ENCODE measurements around the gene SEZ6L2. TPM values are rescaled to one million over a fixed set of nuclear protein-coding genes. Genes with fewer than 3 reads are reported as not detected.
"Not testable (repeated sequence)": the region's sequence is repeated elsewhere in the genome, so short reads cannot be mapped to it uniquely, and the experiment has no call there.

The SEZ6L2 gene
- polyA plus RNA-seq (2014; cell fraction: cytosol; rRNA removed) = 53.8 and 60.2 TPM in 2 replicates
- polyA plus RNA-seq (2014; cell fraction: nucleus; rRNA removed) = 22.0 and 22.8 TPM in 2 replicates

DNA sequence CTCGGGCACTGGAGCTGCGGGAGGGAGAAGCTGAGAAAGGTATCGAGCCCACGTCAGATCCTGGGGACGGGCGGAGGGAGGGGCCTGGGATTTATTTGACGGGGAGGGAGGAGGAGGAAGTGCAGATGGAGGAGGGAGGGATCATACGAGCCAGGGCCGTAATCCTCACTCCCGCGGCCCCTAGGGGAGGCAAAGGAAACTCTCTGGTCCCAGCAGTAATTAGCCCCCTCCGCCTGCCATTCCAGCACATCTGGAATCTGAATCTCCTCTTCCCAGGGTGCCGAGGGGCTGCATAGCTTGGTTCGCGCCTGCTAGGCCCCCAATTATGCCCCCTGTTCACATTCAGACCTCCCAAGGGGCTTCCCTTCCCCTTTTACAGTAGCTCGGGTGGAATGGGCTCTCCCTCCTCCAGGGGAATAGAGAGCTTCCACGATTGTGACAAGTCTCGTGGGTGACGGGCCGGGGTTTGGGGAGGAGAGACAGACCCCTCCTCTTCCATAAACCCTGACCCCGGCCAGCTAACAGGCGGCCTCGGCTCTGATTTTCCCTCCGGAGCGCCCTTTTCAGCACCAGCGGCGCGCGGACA lies at the start of gene SEZ6L2:
Gene SEZ6L2, minus strand, starts transcription at position 35 of the 586 bp plus-strand sequence. CDS start 531 bp downstream, outside the sequence.
- peak; percentile 95 for DNase-seq (ENCODE audit: low spot score)

- no peak for DNase-seq (ENCODE audit: low spot score)
Measured at GRCh38 chr16:29947897-29948296, 48.5 kb upstream of the SEZ6L2 start.

DNA sequence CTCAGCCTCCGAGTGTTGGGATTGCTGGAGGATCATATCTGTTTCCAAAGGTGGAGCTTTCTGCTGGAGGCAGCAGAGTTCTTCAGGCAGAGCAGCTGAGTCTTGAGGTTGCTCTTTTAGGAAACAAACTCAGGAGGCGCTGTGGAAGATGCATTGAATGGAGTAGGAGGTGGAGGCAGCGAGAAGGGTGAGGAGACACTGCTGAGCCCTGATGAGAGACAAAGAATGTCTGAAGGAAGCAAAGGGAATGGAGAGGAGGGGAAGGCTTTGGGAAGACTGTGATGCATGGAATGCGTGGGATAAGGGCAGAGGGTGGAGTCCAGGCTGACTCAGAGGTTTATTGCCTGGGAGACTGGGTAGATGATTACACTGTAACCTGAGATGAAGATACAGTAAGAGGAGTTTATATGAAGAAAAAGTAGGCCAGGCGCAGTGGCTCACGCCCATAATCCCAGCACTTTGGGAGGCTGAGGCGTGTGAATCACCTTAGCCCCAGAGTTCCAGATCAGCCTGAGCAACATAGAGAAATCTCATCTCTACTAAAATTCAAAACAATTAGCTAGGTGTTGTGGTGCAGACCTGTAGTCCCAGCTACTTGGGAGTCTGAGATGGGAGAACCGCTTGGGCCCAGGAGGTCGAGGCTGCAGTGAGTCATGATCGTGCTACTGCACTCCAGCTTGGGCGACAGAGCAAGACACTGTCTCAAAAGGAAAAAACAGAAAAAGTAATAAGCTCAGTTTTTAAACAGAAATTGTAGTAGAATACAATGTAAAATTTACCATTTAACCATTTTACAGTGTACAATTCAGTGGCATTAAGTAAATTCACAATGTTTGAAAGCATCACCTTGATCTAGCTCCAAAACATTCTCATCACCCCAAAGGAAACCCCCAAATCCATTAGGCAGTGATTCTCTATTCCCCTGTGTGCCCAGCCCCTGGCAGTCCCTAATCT lies 44.8 kb upstream of the SEZ6L2 start:
- peak; percentile 52 for DNase-seq (ENCODE audit: low spot score)

DNA sequence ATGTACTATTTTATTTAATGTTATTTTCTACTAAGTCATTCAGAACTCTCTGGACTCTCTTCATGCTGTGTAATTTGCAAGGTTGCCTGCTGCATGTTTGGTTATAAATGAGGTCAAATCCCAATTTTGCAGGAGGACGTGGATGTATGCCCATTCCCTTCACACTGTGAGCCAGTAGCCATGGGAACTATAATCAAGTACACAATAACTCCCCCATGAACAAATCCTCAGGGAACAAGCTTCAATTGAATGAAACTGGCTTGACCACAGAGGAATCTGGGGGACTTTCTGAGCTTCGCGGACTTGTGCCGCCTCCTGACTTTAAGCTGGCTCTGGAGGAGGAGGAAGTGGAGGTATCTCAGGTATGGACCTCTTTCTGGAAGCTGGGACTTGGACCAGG lies 41.3 kb upstream of the SEZ6L2 start:
- DNase-seq (ENCODE audit: low spot score) = no peak

DNA sequence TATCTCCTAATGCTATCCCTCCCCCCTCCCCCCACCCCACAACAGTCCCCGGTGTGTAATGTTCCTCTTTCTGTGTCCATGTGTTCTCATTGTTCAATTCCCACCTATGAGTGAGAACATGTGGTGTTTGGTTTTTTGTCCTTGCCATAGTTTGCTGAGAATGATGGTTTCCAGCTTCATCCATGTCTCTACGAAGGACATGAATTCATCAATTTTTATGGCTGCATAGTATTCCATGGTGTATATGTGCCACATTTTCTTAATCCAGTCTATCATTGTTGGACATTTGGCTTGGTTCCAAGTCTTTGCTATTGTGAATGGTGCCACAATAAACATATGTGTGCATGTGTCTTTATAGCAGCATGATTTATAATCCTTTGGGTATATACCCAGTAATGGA lies 32.4 kb upstream of the SEZ6L2 start:
- not testable (repeated sequence) for DNase-seq (ENCODE audit: low spot score)

DNA sequence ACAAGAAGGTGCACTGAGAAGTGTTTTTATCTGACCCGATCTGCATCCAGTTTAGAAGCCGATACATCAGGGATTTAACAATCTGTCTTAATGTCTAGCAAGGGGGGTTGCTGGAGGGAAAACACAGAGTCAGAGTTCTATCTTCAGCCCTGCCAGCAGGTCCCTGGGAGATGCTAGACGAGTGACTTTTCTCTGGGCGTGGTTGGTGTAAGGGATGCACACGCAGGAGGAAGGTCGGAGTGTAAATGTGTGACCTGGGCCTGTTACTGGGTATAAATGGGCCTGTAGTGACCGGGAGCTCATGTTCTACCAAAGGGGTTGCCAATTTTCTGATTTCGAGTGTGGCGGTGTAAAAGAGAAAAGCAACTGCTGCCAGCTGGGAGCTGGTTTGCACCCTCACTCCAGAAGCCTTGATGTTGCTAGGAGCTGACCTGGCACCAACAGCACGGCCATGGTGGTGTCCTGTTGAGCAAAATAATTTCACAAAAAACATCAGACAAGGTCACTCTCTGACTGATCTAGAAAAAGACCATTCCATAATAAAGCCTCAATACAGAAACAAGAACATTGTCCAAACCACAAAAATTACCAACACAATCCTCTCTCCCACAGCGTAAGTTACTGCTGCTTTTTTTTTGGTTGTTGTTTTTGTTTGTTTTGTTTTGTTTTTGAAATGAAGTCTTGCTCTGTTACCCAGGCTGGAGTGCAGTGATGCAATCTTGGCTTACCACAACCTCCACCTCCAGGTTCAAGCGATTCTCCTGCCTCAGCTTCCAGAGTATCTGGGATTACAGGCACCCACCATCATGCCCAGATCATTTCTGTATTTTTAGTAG lies 27.9 kb upstream of the SEZ6L2 start:
- DNase-seq (ENCODE audit: low spot score) = no peak

- peak; percentile 56 for DNase-seq (ENCODE audit: low spot score)
Measured at GRCh38 chr16:29926711-29927052, 27.3 kb upstream of the SEZ6L2 start.

DNA sequence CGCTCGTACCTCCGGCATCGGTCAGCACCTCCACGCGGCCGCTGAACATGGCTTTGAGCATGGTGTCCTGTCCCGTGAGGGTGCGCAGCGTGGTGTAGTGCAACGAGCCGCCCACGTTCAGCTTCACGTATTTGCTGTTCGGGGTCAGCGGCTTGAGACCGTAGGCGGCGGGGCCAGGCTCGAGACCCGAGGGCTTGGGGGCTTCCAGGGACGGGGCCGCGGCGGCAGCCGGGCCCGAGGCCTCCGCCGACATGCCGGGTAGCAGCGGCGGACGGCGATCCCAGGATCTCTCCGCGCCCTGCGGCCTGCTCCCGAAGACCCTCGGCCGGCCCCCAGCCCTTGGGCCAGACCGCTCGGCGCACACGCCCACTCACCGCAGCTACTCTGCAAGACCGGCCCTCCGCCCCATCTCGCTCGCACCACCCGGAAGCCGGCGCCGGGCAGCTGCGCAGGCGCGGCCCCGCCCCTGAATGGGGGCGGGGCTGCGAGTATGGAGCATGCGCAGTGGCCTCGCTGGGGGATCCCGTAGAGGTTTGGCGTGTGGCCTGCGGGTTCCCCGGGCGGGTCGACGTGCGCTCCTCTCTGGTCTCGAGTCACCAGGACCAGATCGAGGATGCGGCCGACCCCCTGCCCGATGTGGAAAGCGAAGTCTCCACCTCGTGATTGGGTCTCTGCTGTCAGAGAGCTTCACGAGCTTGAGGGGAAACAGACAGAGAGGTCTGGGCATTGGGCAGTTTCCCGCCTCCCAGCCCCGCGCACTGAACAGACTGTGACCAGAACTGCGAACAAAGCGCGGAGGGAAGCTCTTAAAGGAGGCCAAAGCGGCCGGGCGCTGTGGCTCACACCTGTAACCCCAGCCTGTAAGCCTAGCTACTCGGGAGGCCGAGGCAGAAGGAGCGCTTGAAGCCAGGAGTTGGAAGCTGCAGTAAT lies 26.7 kb upstream of the SEZ6L2 start, which contains the start of gene KCTD13:
Gene KCTD13, minus strand, starts transcription at position 446 of the 930 bp plus-strand sequence. Its CDS starts 193 bp downstream, at position 253.
- peak; percentile 91 for DNase-seq (ENCODE audit: low spot score)

DNA sequence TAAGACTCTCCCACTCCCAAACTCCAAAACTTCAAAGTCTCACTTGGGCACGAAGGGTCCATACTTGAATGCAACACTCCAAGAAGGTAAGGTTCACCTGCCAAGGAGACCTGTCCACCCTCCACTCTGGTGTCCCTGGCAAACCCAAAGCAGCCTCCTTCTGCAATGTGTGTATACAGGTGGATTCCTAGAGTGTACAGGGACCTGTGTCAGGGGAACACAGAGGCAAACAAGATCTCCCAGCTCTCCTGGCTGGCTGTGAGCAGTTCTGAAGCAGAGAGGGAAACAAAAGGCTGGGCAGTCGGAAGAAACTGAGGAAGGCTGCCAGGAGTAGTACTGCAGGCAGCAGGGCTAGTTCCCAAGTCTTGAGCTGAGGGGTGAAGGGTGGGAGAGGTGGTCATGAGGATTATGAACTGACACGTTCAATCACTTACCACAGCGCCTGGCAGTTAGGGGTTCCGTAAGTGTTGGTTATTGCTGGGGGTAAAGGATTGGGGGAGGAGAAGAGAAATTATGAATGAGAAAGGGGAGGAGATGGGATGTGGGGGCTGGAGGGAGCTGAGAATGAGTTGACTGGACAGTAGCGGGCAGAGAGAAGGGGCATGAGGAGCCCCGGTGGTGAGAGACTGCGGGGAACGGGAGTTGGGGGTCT lies 25.9 kb upstream of the SEZ6L2 start:
- DNase-seq (ENCODE audit: low spot score) = no peak

- DNase-seq (ENCODE audit: low spot score) = no peak
Measured at GRCh38 chr16:29922986-29923501, 23.7 kb upstream of the SEZ6L2 start.

DNA sequence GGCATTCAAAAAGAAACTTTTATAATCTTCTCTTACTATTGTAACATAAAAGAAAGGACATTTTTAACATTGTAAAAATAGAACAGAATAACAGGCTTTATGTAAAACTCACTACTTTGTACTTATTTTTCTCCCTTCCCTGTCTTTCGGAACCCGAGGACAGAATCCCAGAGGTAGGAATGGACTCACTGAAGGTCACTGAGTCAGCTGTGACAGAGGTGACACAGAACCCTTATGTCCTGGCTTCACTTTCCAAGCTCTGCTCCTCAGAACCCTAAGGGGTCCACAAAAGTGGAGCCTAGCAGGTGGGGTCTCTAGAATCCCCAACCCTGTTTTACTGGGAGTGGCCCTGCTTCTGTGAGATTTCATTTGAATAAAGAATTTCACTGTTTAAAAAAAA lies 23.0 kb upstream of the SEZ6L2 start:
- no peak for DNase-seq (ENCODE audit: low spot score)

- no peak for DNase-seq (ENCODE audit: low spot score)
Measured at GRCh38 chr16:29921034-29921385, 21.7 kb upstream of the SEZ6L2 start.

DNA sequence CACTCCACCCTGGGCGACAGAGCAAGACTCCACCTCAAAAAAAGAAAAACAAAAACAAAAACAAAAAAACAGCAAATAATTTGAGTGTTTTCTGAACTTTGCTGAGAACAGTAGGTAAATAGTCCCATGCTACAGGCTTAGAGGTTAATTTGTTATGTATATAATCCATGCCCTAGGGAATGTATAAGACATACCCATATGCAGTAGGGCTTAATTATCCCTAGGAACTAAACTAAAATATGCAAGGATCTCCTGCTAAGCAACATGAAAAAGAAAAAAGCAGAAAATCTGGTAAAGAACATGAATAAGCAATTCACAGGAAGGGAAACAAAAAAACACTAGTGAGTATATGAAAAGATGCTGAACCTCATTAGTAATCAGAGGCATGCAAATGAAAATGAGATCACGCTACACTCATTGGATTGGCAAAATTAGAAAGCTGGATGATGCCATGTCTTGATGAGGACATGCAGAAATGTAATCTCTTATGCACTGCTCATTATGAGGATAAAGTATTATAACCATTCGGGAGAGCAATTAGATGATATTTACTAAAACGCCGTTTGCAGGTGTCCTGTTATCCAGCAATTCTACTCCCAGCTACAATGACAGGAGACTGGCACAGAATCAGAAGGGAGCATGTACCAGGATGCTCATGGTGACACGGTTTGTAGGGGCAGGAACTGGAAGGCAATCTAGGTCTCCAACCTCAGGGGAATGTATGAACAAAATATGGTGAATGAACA lies 21.1 kb upstream of the SEZ6L2 start:
- DNase-seq (ENCODE audit: low spot score) = no peak

- DNase-seq (ENCODE audit: low spot score) = no peak
Measured at GRCh38 chr16:29916979-29917378, 17.6 kb upstream of the SEZ6L2 start.

DNA sequence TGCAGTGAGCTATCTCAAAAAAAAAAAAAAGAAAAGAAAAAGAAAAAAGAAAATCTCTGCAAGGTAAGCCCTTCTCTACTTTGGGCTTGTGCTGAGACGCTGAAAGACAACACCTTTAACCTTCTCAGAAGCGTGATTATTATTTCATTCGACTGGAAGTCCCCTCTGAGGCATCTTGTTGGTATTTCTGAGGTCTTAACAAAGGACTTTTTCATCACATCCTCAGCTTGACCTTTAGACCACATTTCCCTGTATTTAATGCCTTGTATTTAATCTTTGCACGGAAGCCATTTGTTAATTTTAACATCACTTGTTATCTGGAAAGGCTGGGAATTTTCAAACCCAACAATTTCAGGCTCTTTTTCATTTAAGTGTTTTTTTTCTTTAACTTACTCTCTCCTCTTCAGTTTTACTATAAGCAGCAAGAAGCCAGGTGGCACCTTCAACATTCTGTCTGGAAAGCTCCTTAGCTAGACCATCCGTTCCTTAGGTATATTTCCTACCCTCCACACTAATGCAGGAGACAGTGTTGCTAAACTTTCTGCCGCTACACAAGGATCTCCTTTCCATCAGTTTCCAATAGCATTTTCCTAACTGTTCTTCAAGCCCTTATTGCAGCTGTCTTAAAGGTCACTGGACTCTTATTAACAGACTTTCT lies 16.4 kb upstream of the SEZ6L2 start:
- DNase-seq (ENCODE audit: low spot score) = no peak

DNA sequence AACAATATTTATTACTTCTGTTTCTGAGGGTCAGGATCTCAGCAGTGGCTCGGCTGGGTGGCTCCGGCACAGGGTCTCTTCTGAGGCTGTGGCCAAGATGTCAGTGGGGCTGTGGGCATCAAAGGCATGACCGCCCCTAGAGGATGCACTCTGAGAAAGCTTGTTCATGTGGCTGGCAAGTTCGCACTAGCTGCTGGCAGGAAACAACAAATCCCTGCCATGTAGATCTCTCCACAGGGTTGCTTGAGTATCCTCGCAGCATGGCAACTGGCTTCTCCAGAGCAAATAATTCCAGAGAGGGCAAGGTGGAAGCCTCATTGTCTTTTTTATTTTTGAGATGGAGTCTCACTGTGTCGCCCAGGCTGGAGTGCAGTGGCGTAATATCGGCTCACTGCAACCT lies 14.2 kb upstream of the SEZ6L2 start:
- DNase-seq (ENCODE audit: low spot score) = no peak

GRCh38 chr16:29912087-29912486 lies 12.7 kb upstream of the SEZ6L2 start:
- DNase-seq (ENCODE audit: low spot score) = no peak

GRCh38 chr16:29911676-29912010 lies 12.3 kb upstream of the SEZ6L2 start:
- no peak for DNase-seq (ENCODE audit: low spot score)
